Body of pancreas (tissue), 4 donors: ENCODE results near the gene LTBP4.

Experiments used
- POLR2A ChIP-seq, 3 donors: fragments of 450-650 bp; IDR thresholded peaks; one replicate each; pipeline ENCODE4 v1.6.1; 2016; ENCODE audit warnings: antibody characterized with exemption in 3 of 3, mild to moderate bottlenecking in 2 of 3
- TF ChIP-seq, protein P1 (sequence below), 7 experiments: fragments of 450-650 bp in 4 of 7; fragments of 200-600 bp in 3 of 7; sonication (generic) in 3 of 7; IDR thresholded peaks; one replicate each; pipeline ENCODE4 v1.5.1; 2016 to 2019; ENCODE audit warnings: antibody characterized with exemption in 7 of 7

DNA sequence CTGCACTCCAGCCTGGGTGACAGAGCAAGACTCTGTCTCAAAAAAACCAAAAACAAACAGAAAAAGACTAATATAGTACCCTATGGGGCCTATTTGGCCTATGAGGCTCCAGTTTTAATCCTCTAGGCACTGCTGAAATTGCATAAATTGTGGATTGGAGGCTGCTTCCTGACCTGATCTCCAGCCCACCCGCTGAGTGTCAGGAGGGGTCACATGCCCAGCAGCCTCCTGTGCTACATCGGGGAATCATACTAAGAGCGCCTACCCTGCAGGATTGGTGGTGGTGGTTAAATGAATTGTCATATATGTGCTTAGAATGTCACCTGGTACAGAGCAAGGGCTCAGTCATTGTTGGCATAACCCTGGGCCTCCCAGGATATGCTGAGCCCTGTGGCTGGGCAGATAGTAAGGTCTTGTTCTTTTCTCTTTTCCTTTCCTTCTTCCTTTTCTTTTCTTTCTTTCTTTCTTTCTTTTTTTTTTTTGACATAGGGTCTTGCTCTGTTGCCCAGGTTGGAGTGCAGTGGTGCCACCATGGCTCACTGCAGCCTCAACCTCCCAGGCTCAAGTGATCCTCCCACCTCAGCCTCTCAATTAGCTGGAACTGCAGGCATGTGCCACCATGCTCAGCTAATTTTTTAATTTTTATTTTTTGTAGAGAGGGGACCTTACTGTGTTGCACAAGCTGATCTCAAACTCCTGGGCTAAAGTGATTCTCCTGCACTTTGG lies 31.3 kb downstream of the LTBP4 start:
- TF ChIP-seq, protein P1, sequence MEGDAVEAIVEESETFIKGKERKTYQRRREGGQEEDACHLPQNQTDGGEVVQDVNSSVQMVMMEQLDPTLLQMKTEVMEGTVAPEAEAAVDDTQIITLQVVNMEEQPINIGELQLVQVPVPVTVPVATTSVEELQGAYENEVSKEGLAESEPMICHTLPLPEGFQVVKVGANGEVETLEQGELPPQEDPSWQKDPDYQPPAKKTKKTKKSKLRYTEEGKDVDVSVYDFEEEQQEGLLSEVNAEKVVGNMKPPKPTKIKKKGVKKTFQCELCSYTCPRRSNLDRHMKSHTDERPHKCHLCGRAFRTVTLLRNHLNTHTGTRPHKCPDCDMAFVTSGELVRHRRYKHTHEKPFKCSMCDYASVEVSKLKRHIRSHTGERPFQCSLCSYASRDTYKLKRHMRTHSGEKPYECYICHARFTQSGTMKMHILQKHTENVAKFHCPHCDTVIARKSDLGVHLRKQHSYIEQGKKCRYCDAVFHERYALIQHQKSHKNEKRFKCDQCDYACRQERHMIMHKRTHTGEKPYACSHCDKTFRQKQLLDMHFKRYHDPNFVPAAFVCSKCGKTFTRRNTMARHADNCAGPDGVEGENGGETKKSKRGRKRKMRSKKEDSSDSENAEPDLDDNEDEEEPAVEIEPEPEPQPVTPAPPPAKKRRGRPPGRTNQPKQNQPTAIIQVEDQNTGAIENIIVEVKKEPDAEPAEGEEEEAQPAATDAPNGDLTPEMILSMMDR (IDR thresholded peaks at IDR 0.05) = no peak
- TF ChIP-seq POLR2A (IDR thresholded peaks at IDR 0.05) = no peak
